NCI-H2107 treated with DMSO at 0.1 percent for 48 hours (cell line): ENCODE data around the gene ARID3C.

ENCODE experiments used
- DNase-seq: peaks from one replicate; lab custom pipeline; 2025; ENCODE audit not compliant: unreplicated experiment; lab: John Stamatoyannopoulos, UW

The ARID3C gene

DNA sequence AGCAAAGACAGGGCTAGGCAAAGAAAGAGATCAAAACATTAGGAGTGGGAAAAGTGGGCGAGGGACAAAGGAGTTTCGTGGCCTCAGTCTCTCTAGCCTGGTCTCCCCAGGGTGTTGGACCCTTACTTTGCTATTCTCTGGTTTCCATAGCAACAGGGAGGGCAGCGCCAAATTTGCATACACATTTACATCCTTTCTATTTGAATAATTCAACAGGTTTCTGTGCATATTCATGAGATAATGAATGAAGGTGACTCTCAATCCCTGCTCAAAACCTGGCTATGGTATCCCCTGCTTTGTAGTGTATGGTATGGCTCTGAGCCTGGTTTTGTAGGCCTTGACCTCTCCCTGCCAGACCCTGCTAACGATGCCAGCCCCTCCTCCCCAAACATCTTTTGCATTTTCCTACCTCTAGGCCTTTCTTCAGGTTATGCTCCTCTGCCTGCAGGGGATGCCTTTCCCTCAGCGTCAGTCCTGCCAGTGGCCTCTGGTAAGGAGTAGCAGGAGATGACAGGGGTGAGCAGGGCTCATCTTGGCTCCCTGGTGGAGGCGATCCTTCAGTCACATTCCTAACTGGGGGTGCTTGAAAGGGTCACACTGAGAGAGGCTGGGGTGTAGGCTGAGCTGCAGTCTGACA lies 26.8 kb downstream of the ARID3C start:
- no peak for DNase-seq

DNA sequence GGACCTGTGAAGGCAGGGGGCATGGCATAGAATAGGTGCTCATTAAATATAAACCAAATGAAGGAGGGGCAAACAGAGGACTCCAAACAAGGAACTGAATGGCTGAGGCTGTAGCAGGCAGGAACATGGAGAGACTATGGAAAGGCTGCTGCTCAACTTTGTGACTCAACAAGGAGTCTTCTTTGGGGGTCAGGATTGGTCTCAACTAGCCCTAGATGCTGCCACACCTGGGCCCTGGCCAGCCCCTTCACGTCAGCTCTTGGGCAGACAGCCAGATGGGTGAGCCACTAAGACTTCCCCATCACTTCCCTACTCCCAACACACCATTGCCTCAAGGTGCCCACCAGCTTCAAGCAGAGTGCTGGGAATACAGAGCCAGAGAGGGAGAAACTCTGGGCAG lies 28.0 kb downstream of the ARID3C start:
- DNase-seq: no peak

DNA sequence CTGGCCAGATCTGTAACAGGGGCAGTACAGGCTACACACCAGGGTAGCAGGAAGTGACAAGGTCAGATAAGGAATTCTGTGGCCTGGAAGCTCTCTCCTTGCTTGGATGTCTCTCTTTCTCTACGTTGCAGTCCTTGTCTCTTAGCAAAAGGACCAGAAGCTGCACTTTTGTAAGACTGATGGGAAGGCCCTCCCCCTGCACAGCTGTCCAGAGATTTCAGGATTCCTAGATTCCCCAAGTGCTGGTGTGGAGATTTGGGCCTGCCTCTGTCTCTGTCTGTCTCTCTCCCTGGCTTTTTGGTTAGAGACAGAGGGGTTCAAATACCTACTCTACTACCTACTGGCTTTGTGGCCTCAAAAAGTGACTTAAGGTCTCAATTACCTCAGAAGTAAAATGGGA lies 29.3 kb downstream of the ARID3C start:
- DNase-seq: no peak

DNA sequence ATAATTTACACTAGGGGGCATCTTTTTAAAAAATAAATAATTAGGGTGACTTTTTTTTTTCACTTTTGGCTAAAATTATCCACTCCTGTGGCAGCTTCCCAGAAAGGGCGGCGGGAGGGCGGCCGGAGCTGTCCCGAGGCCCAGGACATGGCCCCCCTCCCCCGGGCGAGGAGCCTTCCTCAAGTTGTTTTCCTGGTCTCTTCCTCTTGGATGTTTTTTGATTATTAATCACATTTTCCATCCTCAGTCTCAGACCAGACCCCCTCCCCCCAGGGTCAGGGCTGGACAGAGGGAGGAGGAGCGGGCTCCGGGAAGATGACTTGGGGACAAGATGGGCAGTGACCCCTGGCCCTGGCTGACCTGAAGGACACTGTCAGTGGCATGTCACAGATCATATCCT lies 34.7 kb downstream of the ARID3C start:
- no peak for DNase-seq

DNA sequence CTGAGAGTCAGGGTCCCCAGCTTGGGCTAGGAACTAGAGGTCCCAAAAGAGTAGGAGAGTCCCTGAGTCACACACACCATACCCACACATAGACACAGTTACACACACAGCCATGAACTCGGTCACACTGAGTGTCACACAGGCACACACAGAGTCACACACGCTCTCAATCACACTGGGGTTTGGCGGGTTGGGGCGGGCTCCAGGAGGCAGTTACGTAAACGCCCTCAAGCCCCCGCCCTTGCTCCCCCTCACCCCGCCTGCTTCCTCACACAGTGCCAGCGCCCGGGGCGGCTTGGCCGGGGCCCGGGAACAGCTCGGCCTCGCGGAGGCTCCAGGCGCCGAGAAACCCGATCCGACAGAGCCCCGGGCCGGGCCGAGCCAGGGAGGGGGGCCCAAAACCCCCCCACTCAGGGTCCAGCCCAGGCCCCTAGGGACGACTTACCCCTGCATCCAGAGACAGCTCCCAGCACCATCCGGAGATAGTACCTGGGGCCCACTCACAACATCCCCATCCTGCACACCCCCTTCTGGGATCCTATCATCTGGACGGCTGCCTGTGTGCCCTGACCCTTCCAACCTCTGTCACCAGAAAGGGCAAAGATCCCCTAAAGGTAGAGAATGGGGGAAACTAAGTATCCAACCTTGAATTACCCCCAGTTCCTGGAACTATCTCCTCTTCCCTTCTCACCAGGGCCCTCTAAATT lies 35.8 kb downstream of the ARID3C start:
- DNase-seq: no peak

DNA sequence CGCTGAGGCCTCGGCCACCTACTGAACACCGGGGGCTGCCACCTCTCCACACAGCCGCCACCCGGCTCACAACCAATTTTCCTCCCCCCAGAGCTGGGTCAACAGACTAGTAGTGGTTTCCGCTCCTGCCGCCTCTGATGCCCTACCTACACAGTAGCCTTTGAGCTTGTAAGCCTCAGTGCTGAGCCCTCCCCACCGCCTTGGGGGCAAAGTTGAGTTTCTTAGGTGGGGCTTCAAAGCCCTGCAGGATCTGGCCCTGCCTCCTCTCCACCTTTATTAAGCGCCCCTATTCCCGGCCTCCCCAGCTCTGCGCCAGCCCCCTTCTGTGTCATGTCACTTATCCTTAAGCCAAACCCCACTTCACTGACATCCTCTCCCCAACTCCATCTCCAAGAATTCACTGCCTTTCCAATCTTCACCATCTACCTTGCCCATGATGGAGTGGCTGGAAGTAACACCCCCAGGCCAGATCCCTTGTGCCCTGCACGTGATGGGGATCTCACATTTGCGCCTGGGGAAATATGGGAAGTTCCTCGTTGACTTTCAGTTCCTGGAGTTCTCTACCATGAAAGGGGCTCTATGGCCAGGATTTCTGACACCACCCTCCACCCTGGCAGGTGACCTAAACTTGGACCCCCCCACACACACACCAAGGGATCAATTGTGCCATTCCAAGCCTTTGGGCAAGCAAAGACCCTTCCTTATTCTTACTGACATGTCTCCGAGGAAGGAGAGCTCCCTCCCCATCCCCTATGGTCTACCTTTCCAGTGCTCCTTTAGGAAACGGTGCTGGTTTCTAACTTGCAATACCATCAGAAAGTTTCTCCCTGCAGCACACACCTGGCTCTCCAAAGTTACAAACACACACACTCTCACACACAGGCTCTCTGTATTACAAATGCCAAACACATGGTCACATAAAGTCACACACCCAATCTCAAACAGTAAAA lies 36.7 kb downstream of the ARID3C start:
- DNase-seq: no peak

DNA sequence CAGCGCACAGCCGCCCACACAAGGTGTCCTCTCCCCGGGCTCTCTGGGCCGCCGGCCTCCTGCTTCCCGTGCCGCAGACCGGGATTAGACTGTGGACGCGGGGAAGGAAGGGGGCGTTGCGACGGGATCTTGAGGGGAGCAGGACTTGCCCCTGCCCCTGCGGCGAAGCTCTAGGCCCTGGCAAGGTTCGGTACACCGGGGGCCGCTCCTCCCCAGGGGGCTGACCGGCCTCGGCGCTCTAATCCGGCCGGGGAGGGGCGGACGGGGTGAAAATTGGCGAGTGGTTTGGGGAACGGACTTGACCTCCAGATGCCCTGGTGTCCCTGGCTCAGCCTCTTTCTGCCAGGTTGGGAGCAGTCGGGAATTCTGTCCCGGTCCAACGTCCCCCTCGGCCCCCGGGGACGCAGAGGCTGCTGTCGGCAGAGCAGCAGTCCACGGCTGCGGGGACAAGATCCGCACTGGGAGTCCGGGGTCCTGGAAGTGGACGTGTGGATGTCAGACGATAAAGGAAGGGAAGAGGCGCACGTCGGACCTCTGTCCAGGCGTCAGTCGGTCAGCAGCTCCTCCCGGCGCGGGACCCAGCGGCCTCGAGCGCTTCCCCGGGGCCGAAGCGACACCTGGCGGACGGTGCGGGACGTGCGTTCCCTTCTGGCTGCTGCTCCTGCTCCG lies 37.5 kb downstream of the ARID3C start:
- DNase-seq: peak; percentile 32

DNA sequence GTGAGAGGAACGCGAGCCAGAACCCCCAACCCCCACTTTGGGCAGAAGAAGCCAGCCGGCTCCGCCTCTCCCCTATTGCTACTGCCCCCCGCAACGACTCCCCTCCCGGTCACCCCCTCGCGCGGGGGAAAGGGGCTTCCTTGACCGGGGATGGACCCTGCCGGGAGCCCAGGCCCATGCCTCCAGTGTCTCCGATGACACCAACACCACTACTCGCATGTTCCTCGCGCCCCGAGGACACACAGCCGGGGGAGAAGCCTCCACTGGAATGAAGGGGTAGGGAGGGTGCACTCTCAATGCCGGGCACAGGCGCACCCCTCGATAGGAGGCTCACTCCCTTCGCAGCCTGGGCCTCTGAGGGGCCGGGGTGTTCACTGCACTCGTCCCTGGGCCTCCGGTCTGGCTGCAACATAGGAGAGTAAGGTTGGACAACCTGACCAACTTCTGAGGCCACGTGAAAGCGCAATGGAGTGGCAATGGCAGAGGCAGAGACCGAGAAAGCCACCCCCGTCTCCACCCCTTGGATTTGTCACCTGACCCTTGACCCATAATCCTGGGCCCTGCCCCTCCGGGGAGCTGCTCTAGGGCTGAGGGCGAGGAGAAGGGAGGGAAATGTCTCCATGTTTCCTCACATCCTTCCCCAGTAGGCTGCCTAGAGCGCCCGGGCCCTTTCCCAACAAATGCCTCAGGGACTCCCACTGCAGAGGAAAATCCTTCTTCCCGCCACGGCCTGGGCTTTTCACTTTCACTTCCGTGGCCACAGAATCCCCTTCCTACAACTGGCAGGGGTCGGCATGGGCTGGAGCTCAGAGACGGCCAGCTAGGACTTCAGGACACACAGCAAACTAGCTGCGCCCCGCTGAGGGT lies 38.3 kb downstream of the ARID3C start:
- DNase-seq: no peak

DNA sequence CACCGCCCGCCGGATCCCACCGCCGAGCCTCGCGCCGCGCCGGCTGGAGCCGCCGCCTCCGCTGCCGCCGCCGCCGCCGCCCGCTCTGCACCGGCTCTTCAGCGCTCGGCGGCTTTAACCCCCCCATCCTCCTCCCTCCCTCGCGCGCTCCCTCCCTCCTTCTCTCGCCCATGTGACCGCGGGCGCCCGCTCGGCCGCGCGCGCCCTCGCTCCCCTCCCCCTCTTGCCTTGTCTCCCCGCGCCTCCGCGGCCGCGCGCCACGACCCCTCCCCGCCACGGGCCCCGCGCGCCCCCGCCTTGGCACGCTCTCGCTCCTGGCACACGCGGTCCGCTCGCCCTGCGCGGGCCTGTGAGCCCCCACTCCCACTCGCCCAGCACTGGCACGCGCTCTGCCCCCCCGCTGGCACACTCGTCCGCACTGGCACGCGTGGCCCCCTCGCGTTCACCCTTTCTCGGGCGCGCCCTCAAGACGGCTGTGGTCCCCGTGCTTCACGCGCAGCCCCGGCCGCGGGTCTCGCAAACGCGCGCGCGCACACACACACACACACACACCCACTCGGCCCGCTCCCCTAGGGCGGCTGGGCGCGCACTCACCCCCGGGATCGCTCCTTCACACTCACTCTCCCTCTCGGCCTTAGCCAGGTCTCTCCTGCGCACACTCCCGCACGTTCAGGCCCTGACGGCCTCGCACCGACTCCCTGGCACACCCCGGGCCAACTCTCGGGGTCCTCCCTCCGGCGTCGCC lies 39.1 kb downstream of the ARID3C start, which contains the start of gene CNTFR:
Gene CNTFR, minus strand, starts transcription at position 89 of the 745 bp plus-strand sequence. CDS start 20,743 bp downstream, outside the sequence.
- no peak for DNase-seq

DNA sequence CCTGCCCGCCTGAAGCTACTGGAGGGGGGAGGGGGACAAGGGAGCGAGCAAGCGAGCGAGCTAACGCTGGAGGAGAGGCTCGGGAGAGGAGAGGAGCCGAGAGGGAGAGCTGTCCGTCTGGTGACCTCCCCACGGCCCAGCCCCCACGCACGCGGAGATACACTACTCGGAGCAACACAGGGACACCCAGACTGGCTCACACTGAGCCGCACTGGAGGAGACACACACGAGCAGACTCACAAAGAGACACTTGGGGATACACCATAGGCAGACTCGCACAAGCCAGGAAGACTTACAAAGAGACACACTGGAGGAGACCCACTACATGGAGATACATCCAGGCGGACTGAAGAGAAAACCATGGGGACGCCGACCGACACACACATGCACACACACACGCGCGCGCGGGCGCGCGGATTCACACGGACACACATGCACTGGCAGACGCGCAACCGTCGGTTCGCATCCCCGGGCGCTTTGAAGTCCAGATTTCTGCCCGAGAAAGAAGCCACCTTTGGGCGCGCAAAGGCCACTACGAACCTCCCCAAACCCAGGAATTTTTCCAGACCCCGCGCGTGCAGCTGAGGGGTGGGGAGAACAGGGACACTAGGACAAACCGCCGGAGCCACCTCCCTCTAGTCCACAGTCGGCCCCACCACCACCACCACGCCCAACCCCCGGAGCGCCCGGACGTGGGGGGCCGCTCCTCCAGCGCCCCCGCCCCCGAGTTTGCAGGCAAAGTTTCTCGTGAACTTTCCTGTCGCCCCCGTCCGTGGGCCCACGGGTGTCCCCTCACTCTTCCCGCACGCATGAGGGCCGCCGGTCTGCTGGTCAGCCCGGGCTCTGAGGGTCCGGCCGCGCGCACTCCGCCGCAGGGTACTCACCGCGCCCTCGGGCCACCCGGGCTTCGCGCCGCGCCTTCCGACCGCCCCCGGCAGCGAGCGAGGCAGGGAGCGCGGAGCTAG lies 39.9 kb downstream of the ARID3C start:
- no peak for DNase-seq

DNA sequence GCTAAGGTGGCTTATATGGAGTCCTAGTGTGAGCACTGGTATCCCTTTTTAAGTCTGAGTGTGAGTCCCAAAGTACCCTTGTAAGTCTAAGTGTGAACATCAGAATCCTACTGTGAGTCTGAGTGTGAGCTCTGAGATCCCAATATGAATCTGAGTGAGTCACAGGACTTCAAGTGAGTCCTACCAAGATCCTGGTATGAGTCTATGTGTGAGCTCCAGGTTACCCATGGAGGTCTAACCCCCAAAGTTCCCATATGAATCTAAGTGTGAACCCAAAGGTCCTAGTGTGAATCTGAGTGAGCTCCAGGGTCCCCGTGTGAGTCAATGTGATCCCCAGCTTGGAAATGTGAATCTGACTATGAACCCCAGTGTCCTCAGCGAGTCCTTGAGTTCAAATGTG lies 41.6 kb downstream of the ARID3C start:
- DNase-seq: no peak

DNA sequence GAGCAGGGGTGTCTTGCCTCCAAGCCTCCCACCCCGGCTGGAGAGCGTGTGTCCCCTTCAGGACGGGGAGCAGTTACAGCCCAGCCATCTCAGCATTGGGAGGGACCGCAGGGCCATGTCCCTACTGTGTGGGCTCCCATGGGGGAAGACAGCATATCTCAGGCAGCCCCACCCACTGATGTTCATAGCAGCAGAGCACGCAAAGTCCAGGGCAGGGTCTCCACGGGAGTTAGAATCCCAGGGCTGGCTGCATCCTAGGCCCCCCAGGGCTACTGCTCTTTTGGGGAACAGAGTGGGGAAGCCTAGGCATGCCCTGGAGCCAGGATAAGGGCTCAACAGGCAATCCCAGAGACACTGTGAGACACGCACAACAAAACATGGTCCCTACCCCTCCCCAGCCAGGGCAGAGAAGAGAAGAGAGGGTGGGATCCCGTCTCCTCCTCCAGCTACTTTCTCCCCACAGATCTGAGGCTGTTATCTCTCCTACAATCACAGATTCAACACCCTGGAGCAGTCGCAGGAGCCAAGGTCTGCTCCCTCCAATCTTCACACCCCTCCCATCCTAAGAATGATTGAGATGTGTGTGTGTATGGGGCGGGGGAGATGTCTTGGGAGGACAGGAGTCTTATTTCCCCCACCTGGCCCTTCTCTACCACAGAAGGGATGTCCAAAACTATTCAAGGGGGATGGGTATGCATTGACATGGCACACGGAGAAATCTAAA lies 42.8 kb downstream of the ARID3C start:
- DNase-seq: no peak

DNA sequence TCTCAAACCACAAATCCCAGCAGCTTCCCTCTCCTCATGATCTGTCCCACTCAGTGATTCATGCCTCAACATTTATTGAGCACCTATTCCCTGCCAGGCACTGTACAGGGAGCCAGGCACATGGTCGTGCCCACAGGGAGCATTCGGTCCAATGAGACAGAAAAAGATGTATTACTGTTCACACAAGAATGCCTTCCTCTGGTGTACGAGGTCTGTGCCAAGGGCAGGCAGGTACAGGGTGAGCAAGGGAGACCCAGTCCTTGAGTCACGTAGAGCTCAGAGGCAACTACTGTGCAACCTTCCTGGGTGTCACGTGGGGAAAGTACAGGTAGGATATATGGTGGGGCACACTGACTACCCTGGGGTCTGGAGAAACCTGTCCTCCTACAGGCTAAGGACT lies 43.9 kb downstream of the ARID3C start:
- no peak for DNase-seq

DNA sequence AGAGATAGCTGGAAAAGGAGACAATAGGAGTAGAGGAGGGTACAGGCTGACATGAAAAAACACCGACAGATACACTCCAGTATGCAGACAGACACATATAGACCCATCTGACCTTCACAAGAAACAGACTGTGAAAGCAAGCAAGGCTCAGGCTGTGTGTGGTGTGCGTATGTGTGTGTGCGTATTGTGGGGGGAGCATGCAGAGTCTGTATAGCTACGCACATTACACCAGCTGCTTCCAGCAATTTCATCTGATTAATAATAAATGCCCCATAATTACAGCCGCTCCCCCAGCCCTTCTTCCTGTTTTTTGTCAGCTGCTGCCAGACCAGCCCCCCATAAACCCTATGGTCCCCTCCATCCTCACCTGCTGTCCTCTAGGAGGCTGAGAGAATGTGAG lies 46.1 kb downstream of the ARID3C start:
- DNase-seq: no peak

DNA sequence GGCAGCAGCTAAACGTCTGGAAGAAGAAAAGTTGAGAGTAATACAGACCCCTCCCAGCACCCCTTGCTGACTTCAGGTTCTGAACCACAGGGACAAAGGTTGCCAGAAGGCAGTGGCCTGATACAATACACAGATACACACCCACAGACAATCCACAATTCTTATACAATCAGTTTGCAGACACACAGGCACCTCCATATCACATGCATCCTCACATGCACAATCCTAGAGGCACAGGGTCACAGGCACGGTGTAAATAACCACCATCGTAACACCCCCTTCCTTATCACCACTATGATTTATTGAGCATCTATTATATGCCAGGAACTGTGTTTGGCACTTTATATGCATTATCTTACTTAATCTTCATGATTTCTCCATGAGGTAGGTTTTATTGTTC lies 47.5 kb downstream of the ARID3C start:
- no peak for DNase-seq

DNA sequence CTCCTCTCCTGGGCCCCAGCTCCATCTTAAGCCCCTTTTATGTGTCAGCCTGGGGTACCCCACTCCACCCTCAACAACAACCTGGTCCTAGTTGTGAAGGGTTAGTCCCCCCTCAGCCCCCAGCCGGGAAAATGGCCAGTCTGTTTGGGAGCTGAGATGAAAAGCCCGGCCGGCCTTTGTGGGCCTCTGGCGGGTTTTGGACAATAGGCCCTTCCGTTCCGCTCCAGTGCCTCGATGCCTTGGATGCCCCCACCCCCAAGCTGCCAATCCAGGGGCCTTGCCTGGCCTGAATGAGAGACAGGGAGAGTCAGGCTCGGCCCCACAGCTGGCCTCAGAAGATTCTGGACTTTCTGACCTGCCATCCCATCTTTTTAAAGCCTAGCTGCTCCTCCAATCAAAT lies 48.5 kb downstream of the ARID3C start:
- DNase-seq: no peak

DNA sequence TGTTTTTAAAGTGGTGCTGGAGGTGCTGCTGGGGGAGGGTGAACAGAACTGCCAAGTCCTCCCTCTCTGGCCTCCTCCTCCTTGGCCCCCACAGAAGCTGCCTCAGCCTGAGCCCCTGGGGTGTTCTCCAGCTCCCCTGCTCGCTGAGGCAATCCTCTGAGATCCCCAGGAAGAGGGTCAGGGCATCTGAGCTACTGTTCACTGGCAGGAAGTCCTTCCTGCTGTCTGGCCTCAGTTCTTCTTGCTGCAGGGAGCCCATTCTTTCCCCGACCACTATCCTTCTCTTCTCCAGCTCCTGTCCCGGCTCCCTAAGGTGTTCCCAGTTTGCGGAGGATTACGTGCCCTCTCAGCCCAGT lies 49.1 kb downstream of the ARID3C start:
- DNase-seq: no peak
